ES-I3 (cell line): ENCODE results near the gene TGFBR1.

Source experiments
- H3K36me3 ChIP-seq: 2 replicates; pipeline ENCODE4 v1.6.1; 2013; ENCODE audit warnings: mild to moderate bottlenecking, low read length, control low read depth, moderate library complexity; ENCODE audit not compliant: insufficient read depth
- H3K4me1 ChIP-seq: 2 replicates; pipeline ENCODE4 v1.6.1; 2013; ENCODE audit warnings: mild to moderate bottlenecking, control low read depth, low read length; ENCODE audit not compliant: insufficient read depth
- H3K9ac ChIP-seq: 2 replicates; pipeline ENCODE4 v1.6.1; 2013; ENCODE audit warnings: low read depth, mild to moderate bottlenecking, low read length, moderate library complexity
- H3K9me3 ChIP-seq: 2 replicates; pipeline ENCODE4 v1.6.1; 2013; ENCODE audit warnings: mild to moderate bottlenecking, low read length, moderate library complexity; ENCODE audit not compliant: control insufficient read depth, insufficient read depth

TGFBR1 gene

DNA sequence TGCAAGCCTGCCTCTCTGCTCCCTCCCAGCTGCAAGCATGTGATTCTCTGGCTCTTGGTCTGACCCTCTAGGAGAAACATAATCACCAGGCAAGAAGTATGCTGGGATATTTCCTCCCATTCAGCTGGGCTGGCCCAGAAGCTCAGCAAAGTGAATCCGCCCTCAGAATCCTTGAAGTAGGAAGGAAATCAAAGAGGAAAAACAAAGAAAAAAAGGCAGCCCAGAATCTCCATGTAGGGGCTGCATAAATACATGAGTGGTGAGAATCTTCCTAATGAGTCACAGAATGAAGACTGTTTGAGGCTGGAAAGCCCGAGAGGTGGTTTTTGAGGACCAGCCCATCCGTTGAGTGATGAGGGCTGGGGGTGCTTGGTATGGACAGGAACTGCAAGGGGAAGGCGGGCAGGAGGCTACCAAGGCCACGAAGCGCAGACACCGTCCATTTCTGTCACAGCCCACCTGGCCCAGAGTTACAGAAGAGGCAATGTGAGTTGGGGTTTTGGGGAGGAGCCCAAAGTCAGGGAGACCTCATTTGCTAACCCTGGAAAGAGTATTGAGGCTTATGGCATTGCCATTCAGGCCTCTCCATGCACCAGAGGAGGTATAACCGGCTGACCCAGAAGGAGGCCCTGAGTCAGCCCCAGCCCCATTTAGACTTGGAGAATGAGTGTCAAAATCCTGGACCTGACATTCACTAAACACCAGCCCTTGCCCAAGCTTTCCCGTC, 33.4 kb upstream of the TGFBR1 start:
- H3K9me3 ChIP-seq: no peaks in the 10 kb centered on the region
- H3K36me3 ChIP-seq: no peaks in the 10 kb centered on the region
- no peak overlapping the region for H3K9ac ChIP-seq
- H3K4me1 ChIP-seq: peaks cover 3% of the 10 kb centered on the region; the same call in 1 of the 2 replicates

- H3K4me1 ChIP-seq: no peaks in the 10 kb centered on the region
- no peaks in the 10 kb centered on the region for H3K36me3 ChIP-seq
- no peak overlapping the region for H3K9ac ChIP-seq
- no peaks in the 10 kb centered on the region for H3K9me3 ChIP-seq
Measured at GRCh38 chr9:99072040-99072394, 32.9 kb upstream of the TGFBR1 start.

GRCh38 chr9:99073347-99073746, 31.6 kb upstream of the TGFBR1 start:
- H3K9me3 ChIP-seq: no peaks in the 10 kb centered on the region
- no peaks in the 10 kb centered on the region for H3K36me3 ChIP-seq
- H3K4me1 ChIP-seq: no peaks in the 10 kb centered on the region
- H3K9ac ChIP-seq: no peak overlapping the region

- Histone ChIP-seq H3K36me3 (no peaks in the 10 kb centered on the region), H3K9me3 (no peaks in the 10 kb centered on the region), H3K9ac (no peak overlapping the region), H3K4me1 (no peaks in the 10 kb centered on the region)
Measured at GRCh38 chr9:99073985-99074901, 30.7 kb upstream of the TGFBR1 start.

DNA sequence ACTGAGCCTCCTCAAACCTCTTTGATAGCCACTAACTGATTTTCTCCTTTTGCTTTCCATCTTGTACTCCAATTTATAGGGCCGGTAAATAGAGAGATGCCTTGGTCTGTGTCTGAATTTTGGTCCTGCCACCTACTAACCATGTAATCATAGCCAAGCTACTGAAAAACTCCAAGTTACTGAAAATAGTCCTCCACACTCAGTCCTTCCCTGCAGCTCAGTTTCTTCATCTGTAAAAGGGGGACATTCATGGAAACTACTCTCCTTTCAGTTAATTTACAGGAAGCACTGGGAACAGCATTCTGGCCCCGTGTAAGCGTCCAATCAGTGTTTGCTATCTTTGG, 30.0 kb upstream of the TGFBR1 start:
- no peaks in the 10 kb centered on the region for H3K36me3 ChIP-seq
- H3K9ac ChIP-seq: no peak overlapping the region
- no peaks in the 10 kb centered on the region for H3K4me1 ChIP-seq
- H3K9me3 ChIP-seq: no peaks in the 10 kb centered on the region

- H3K4me1 ChIP-seq: no peaks in the 10 kb centered on the region
- no peak overlapping the region for H3K9ac ChIP-seq
- no peaks in the 10 kb centered on the region for H3K36me3 ChIP-seq
- no peaks in the 10 kb centered on the region for H3K9me3 ChIP-seq
Measured at GRCh38 chr9:99075246-99075912, 29.5 kb upstream of the TGFBR1 start.

DNA sequence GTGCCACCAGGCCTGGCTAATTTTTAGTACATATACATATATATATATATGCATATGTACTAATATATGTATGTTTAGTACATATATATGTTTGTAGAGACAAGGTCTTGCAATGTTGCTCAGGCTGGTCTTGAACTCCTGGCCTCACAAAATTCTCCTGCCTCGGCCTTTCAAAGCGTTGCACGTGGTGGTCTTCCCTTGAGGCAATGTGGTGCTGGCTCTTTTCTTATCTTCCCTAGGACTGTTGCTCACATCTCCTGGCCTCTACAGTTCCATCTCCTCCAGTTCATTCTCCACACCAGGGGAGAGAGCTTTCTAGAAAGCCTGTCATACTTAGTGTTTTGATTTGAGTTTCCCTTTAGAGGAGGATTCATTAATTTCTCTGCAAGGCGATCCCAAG, 28.9 kb upstream of the TGFBR1 start:
- Histone ChIP-seq H3K36me3 (no peaks in the 10 kb centered on the region), H3K4me1 (no peaks in the 10 kb centered on the region), H3K9me3 (no peaks in the 10 kb centered on the region), H3K9ac (no peak overlapping the region)

DNA sequence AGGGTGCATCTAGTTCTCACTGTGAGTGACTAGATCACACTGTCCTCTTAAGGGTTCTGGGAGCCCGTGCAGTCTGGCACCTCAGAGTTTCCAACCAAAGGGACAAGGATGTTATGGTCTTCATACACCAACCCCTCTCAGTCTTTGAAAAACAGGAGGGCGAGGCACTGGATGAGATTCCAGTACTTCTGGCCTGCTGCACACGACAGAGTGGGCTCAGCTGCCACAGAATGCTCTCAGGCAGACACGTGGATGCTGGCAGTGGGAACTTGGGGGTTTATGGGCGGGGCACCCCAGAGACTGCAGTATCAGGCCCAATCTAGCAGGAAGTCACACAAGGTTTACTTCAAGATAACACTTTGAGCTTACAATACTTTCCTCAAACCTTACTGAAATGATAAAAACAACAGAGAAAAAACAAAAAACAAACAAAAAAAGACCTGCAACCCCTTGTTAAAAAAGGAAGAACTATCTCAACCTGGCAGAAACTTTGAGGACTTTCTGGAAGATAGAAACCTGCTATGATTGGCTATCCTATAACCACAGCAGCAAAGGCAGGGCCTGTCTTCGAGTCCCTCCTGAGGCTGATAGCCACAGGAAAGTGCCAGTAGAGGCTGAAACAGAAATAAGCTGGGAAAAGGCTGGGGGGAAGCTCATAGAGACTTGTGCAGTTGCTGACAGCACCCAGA, 28.3 kb upstream of the TGFBR1 start:
- Histone ChIP-seq H3K9me3 (no peaks in the 10 kb centered on the region), H3K9ac (no peak overlapping the region), H3K4me1 (no peaks in the 10 kb centered on the region), H3K36me3 (no peaks in the 10 kb centered on the region)

DNA sequence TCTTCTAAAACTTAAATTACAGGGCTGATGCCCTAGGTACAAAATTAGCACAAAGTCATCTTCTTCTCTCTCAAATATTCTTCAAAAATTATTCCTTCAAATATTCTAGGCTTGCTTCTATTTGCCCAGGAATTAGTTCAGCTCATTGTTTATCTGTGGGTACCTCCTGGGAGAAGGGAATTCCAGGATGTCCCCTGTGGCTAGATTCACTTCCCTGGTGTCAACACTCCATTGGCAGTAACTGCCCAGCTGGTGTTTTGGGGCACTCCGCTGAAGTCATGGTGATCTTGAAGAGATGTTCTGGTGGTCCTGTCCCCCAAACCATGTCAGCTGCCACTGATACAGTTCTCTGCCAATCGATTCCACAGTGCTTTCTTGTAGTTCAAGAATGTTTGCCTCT, 26.2 kb upstream of the TGFBR1 start:
- Histone ChIP-seq H3K4me1 (no peaks in the 10 kb centered on the region), H3K9me3 (no peaks in the 10 kb centered on the region), H3K9ac (no peak overlapping the region), H3K36me3 (no peaks in the 10 kb centered on the region)

- Histone ChIP-seq H3K9me3 (no peaks in the 10 kb centered on the region), H3K4me1 (no peaks in the 10 kb centered on the region), H3K36me3 (no peaks in the 10 kb centered on the region), H3K9ac (no peak overlapping the region)
Measured at GRCh38 chr9:99079542-99079941, 25.4 kb upstream of the TGFBR1 start.

DNA sequence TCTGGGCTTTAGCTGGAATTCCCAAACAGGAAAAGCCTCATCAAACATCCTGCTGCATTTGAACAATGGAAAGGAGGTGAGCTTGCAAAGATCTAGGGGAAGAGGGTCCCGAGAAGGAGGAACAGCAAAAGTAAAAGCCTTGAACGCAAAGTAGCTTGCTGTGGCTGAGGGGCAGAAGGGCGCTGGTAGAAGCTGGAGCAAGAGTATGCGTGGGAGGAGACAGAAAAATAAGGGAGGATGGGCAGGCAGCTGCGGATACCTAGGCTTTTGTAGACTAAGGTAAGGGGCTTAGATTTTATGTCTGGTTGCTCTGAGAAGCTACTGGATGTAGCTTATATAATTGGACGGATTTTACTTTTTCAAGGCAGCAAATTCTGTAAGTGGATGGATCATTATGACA, 21.9 kb upstream of the TGFBR1 start:
- no peak overlapping the region for H3K9ac ChIP-seq
- H3K4me1 ChIP-seq: no peaks in the 10 kb centered on the region
- no peaks in the 10 kb centered on the region for H3K36me3 ChIP-seq
- H3K9me3 ChIP-seq: no peaks in the 10 kb centered on the region

GRCh38 chr9:99085949-99086948, 18.7 kb upstream of the TGFBR1 start:
- Histone ChIP-seq H3K9ac (no peak overlapping the region), H3K9me3 (peaks cover 9% of the 10 kb centered on the region), H3K4me1 (no peaks in the 10 kb centered on the region)

GRCh38 chr9:99087462-99087861, 17.5 kb upstream of the TGFBR1 start:
- Histone ChIP-seq H3K9ac (no peak overlapping the region), H3K9me3 (peaks cover 9% of the 10 kb centered on the region), H3K4me1 (no peaks in the 10 kb centered on the region), H3K36me3 (no peaks in the 10 kb centered on the region)

More at GRCh38 chr9:99085949-99086948, 18.7 kb upstream of the TGFBR1 start:
- no peaks in the 10 kb centered on the region for H3K36me3 ChIP-seq
